A549 treated with RU486 at 1 μM for 4 hours (cell line): Measurements from ENCODE around the gene CENPVL1. TPM values are rescaled to one million over a fixed set of nuclear protein-coding genes. Genes with fewer than 3 reads are reported as not detected.

Experiments used
- total RNA-seq: library from RNA; stranded (reverse); fragments of 200-300 nt; extraction: Qiagen RNA extraction; gene quantifications from 5 replicates; pipeline ENCODE4 v1.2.3, GENCODE V29; 2022; ENCODE audit warnings: low read depth

Gene CENPVL1
- total RNA-seq, result not detected in 5 replicates

GRCh38 chrX:51710277-51711164 is at the start of gene CENPVL1:
Gene CENPVL1, plus strand, starts transcription at chrX:51710512. Its CDS starts 0 bp downstream, at chrX:51710512.

GRCh38 chrX:51682720-51683062 is 27.6 kb upstream of the CENPVL1 start, which contains the start of gene CENPVL2:
Gene CENPVL2, minus strand, starts transcription at chrX:51682831. Its CDS starts 0 bp downstream, at chrX:51682831.

GRCh38 chrX:51743179-51743957 is 33.1 kb downstream of the CENPVL1 start, which contains the start of gene GSPT2:
Gene GSPT2, plus strand, starts transcription at chrX:51743442. Its CDS starts 185 bp downstream, at chrX:51743627.

Other genes with a start within 250 kb of the CENPVL1 start
- gene NUDT11, start 213.9 kb upstream of the CENPVL1 start, total RNA-seq, result 1.8 to 3.3 TPM (median 3.2 TPM) in 5 replicates
- 0.09 to 0.21 TPM (median 0.13 TPM) in 3 of 5 replicates, not detected in the others for gene CENPVL3, start 91.6 kb upstream of the CENPVL1 start, total RNA-seq
- not detected in 5 replicates for gene CENPVL2, start 27.7 kb upstream of the CENPVL1 start, total RNA-seq
- 6.5 to 10.1 TPM (median 8.4 TPM) in 5 replicates for gene GSPT2, start 32.9 kb downstream of the CENPVL1 start, total RNA-seq
- 68.0 to 88.9 TPM (median 80.7 TPM) in 5 replicates for gene MAGED1, start 183.1 kb downstream of the CENPVL1 start, total RNA-seq